Transverse colon (tissue), 3 donors: Measurements from ENCODE around the gene C11orf21.
"Not testable (repeated sequence)": the region's sequence is repeated elsewhere in the genome, so short reads cannot be mapped to it uniquely, and the experiment has no call there.

Experiments used
- CTCF ChIP-seq, 5 experiments: fragments of 200-600 bp in 3 of 5; fragments of 450-650 bp in 2 of 5; sonication (generic) in 3 of 5; IDR thresholded peaks; 1 replicate in 2 of 5; 2 replicates in 3 of 5; pipeline ENCODE4 v1.5.1; 2016 to 2017; ENCODE audit warnings: antibody characterized with exemption in 5 of 5, inconsistent platforms in 3 of 5, mild to moderate bottlenecking in 2 of 5, moderate library complexity in 1 of 5
- EP300 ChIP-seq: sonication (generic); formaldehyde crosslinking; IDR thresholded peaks from one replicate; pipeline ENCODE4 v1.6.1; 2017; ENCODE audit warnings: antibody characterized with exemption, low read depth

GRCh38 chr11:2333486-2334205 lies 31.9 kb upstream of the C11orf21 start:
- TF ChIP-seq CTCF (IDR thresholded peaks at IDR 0.05); EP300: not testable (repeated sequence)
